ENCODE measurements around the gene EGLN3. TPM values are rescaled to one million over a fixed set of nuclear protein-coding genes. Genes with fewer than 3 reads are reported as not detected.
A peak's percentile ranks its signal among the peaks of the same experiment; 100 is the strongest.

Gene EGLN3
- total and polyA plus RNA-seq, 10 of the 15 experiments (the other 5 are each of a cell fraction or from before 2014, with no cell fraction given), result 0.42 to 8.1 (median 2.0) TPM

DNA sequence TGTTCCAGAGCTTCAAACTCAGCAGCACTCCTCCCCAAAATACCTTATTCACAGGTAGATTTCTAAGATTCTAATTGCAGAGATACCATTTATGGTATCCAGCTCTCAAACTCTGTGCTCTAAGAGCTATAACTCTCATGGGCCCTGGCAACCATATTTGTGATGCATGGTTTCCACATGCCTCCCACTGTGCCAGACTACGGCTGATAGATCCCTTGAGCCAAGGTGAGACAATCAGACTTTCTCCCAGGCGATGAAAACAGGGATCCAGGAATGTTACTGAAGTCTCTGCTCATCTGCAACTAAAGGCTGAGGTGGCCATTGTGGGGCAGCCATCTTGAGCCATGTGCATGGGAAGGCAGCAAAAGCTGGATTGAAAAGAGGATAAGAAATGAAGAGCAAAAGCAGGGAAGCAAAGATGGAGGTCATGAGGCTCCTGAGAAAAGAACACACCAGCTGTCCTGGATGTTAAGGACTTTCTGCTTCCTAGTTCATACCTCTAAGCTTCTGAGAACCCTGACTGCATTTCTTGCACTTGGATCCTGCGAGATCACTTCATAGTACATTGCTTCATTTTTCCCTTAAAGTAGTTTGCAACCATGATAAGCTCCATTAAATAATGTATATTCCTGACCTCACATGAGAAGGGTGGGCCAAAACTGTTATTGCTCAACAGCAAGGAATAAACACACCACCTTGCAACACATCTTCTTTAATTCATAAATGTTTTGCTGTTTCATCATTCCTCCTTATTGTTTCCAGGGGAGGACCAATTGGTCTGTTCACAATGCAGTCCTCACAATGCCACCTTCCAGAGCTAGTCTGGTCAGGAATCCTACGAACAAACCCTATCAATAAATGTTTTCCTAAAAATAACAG lies 5.4 kb downstream of the EGLN3 start:
- Histone ChIP-seq H3K9me3 (replicated peaks; ENCODE audit: control insufficient read depth, insufficient read depth, low read length) (no peaks in the 10 kb centered on the region; the same call in 1 of the 3 replicates), H4K20me1 (ENCODE audit: control insufficient read depth, insufficient read depth) (no peaks in the 10 kb centered on the region), H2AFZ (ENCODE audit: control insufficient read depth, low read depth, low read length) (no peak overlapping the region; the same call in none of the 2 replicates), H3K27ac (ENCODE audit: control insufficient read depth, insufficient read depth) (no peak overlapping the region), H3K36me3 (ENCODE audit: control insufficient read depth in 2 of 2, insufficient read depth in 2 of 2, low read length in 1 of 2) (no peaks in the 10 kb centered on the region), H3K4me3 (no peak overlapping the region), H3K4me1 (ENCODE audit: control insufficient read depth, insufficient read depth, low read length) (no peaks in the 10 kb centered on the region), H3K79me2 (ENCODE audit: control insufficient read depth, insufficient read depth, low read length) (peaks cover 1% of the 10 kb centered on the region), H3K4me2 (ENCODE audit: control insufficient read depth, insufficient read depth) (no peak overlapping the region), H3K27me3 (replicated peaks in 1 of 2; ENCODE audit: control insufficient read depth in 2 of 2, insufficient read depth in 2 of 2, low read length in 1 of 2) (peaks cover 0 to 3% of the 10 kb centered on the region in 2 experiments; a peak in 2 of 4 replicates), H3K9ac (ENCODE audit: control insufficient read depth, insufficient read depth, low read length) (no peak overlapping the region)
- no peak for TF ChIP-seq BCL11A (IDR thresholded peaks at IDR 0.05; ENCODE audit: low read depth, low read length)
- TF ChIP-seq, protein P1, sequence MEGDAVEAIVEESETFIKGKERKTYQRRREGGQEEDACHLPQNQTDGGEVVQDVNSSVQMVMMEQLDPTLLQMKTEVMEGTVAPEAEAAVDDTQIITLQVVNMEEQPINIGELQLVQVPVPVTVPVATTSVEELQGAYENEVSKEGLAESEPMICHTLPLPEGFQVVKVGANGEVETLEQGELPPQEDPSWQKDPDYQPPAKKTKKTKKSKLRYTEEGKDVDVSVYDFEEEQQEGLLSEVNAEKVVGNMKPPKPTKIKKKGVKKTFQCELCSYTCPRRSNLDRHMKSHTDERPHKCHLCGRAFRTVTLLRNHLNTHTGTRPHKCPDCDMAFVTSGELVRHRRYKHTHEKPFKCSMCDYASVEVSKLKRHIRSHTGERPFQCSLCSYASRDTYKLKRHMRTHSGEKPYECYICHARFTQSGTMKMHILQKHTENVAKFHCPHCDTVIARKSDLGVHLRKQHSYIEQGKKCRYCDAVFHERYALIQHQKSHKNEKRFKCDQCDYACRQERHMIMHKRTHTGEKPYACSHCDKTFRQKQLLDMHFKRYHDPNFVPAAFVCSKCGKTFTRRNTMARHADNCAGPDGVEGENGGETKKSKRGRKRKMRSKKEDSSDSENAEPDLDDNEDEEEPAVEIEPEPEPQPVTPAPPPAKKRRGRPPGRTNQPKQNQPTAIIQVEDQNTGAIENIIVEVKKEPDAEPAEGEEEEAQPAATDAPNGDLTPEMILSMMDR (IDR thresholded peaks at IDR 0.05 in 2 of 3, conservative IDR thresholded peaks at IDR 0.05 in 1 of 3; ENCODE audit: control insufficient read depth in 2 of 3, extremely low read depth in 1 of 3, insufficient read depth in 1 of 3, low read depth in 3 of 3, low read length in 3 of 3), result no peak
- TF ChIP-seq NR2C2 (IDR thresholded peaks at IDR 0.05; ENCODE audit: borderline replicate concordance, control insufficient read depth, insufficient read length, low read depth), result no peak
- TF ChIP-seq IKZF1 (conservative IDR thresholded peaks at IDR 0.05), result 0 out of 2 replicates have a peak, but pooled peaks have one; percentile 25
- peak; percentile 80 for TF ChIP-seq YY1 (IDR thresholded peaks at IDR 0.05; ENCODE audit: low read depth, low read length)
- peak; percentile 66 for TF ChIP-seq ZNF687 (IDR thresholded peaks at IDR 0.05)
- RAD21 ChIA-PET (ENCODE audit: unreplicated experiment), result interaction anchor here (0.8 to 8.5 kb wide), 23 partner anchors 11 to 279 kb away, joined by 3 to 168 read pairs (median 5); no protein-coding TSS in a partner anchor
- SMC1A ChIA-PET (ENCODE audit: uncharacterized antibody, unreplicated experiment), result interaction anchor here (0.7 to 9.0 kb wide), 30 partner anchors 8 to 285 kb away, joined by 3 to 184 read pairs (median 5); no protein-coding TSS in a partner anchor
- in situ Hi-C loops (cut with MboI), result no loop called here
- intact Hi-C loops (cut with micrococcal nuclease; ENCODE audit: unreplicated experiment), result no loop called here
- ATAC-seq (no peak), FAIRE-seq (no peak), DNase-seq (ENCODE audit: low read depth, low spot score) (no peak)
- POLR2A ChIA-PET, result interaction anchor here (0.6 to 3.6 kb wide), 12 partner anchors 8 to 153 kb away, joined by 3 to 22 read pairs (median 4); no protein-coding TSS in a partner anchor
- CTCF ChIA-PET, result interaction anchor here (0.6 to 9.1 kb wide), 14 partner anchors 10 to 283 kb away, joined by 3 to 176 read pairs (median 6); no protein-coding TSS in a partner anchor
- WGBS (ENCODE audit: insufficient coverage, insufficient replicate concordance, low lambda C conversion rate, missing lambda C conversion rate), result 10% methylated on average over 4 of the region's 4 CpGs
- BruUV-seq (replicated peaks), result no TSS peak

Data from GM12878 (cell line).